Neural crest cell (in vitro differentiated cells): ENCODE measurements around the gene LUC7L. TPM values are rescaled to one million over a fixed set of nuclear protein-coding genes. Genes with fewer than 3 reads are reported as not detected.
A peak's percentile ranks its signal among the peaks of the same experiment; 100 is the strongest.

ENCODE experiments used
- DNase-seq: peaks from one replicate; pipeline ENCODE4 v3.0.0; 2021; ENCODE audit warnings: low read depth, mixed read lengths, low spot score
- H3K27ac Mint-ChIP-seq: one replicate; pipeline ENCODE4 v1.8.0; 2021; ENCODE audit warnings: mild to moderate bottlenecking, mixed read lengths; ENCODE audit not compliant: unreplicated experiment
- H3K27me3 Mint-ChIP-seq: 2 replicates; pipeline ENCODE4 v1.8.0; 2021; ENCODE audit warnings: low read depth, mild to moderate bottlenecking, mixed read lengths
- H3K36me3 Mint-ChIP-seq: 2 replicates; pipeline ENCODE4 v1.8.0; 2021; ENCODE audit warnings: low read depth, mild to moderate bottlenecking, mixed read lengths
- H3K4me1 Mint-ChIP-seq: 2 replicates; pipeline ENCODE4 v1.8.0; 2021; ENCODE audit warnings: mixed read lengths
- H3K4me3 Mint-ChIP-seq: one replicate; pipeline ENCODE4 v1.8.0; 2021; ENCODE audit warnings: mild to moderate bottlenecking, mixed read lengths
- H3K9me3 Mint-ChIP-seq: 2 replicates; pipeline ENCODE4 v1.8.0; 2021; ENCODE audit warnings: mixed read lengths
- CTCF ChIP-seq: fragments of 200-600 bp; sonication (generic); conservative IDR thresholded peaks from 2 replicates; pipeline ENCODE4 v1.5.0; 2021; ENCODE audit warnings: antibody characterized with exemption, mild to moderate bottlenecking
- total RNA-seq: library from RNA; stranded (reverse); gene quantifications from 2 replicates; pipeline ENCODE4 v1.2.1, GENCODE V29; 2021

Gene LUC7L
- total RNA-seq, 1 donor from 2014 or later: 177 TPM

- H3K9me3 Mint-ChIP-seq: no peaks in the 10 kb centered on the region
- no peak for DNase-seq
- no peak for TF ChIP-seq CTCF
- no peaks in the 10 kb centered on the region for H3K4me1 Mint-ChIP-seq
- H3K4me3 Mint-ChIP-seq: no peak overlapping the region
- no peak overlapping the region for H3K27ac Mint-ChIP-seq
- H3K27me3 Mint-ChIP-seq: no peaks in the 10 kb centered on the region
- H3K36me3 Mint-ChIP-seq: peaks cover 13% of the 10 kb centered on the region
Measured at GRCh38 chr16:203246-203645, 26.0 kb downstream of the LUC7L start.

- Mint-ChIP-seq H3K27ac (no peak overlapping the region), H3K36me3 (peaks cover 11% of the 10 kb centered on the region), H3K27me3 (no peaks in the 10 kb centered on the region), H3K4me3 (no peak overlapping the region), H3K9me3 (no peaks in the 10 kb centered on the region), H3K4me1 (no peaks in the 10 kb centered on the region)
- DNase-seq: no peak
- TF ChIP-seq CTCF: no peak
Measured at GRCh38 chr16:200388-200787, 28.9 kb downstream of the LUC7L start.

- no peak overlapping the region for H3K4me3 Mint-ChIP-seq
- H3K9me3 Mint-ChIP-seq: no peaks in the 10 kb centered on the region
- H3K4me1 Mint-ChIP-seq: no peaks in the 10 kb centered on the region
- no peak for TF ChIP-seq CTCF
- H3K36me3 Mint-ChIP-seq: peaks cover 19% of the 10 kb centered on the region
- no peak overlapping the region for H3K27ac Mint-ChIP-seq
- peaks cover 3% of the 10 kb centered on the region for H3K27me3 Mint-ChIP-seq
- no peak for DNase-seq
Measured at GRCh38 chr16:194516-194915, 34.7 kb downstream of the LUC7L start.

- no peak for TF ChIP-seq CTCF
- H3K4me1 Mint-ChIP-seq: no peaks in the 10 kb centered on the region
- no peak for DNase-seq
- no peaks in the 10 kb centered on the region for H3K9me3 Mint-ChIP-seq
- no peak overlapping the region for H3K27ac Mint-ChIP-seq
- no peak overlapping the region for H3K4me3 Mint-ChIP-seq
- peaks cover 3% of the 10 kb centered on the region for H3K27me3 Mint-ChIP-seq
- peaks cover 27% of the 10 kb centered on the region for H3K36me3 Mint-ChIP-seq
Measured at GRCh38 chr16:193441-193840, 35.8 kb downstream of the LUC7L start.

- Mint-ChIP-seq H3K27ac (no peak overlapping the region), H3K4me3 (no peak overlapping the region), H3K4me1 (no peaks in the 10 kb centered on the region), H3K36me3 (peaks cover 27% of the 10 kb centered on the region), H3K27me3 (peaks cover 3% of the 10 kb centered on the region), H3K9me3 (no peaks in the 10 kb centered on the region)
- DNase-seq: no peak
- TF ChIP-seq CTCF: no peak
Measured at GRCh38 chr16:192686-193085, 36.6 kb downstream of the LUC7L start.

GRCh38 chr16:191831-192230 lies 37.4 kb downstream of the LUC7L start:
- no peak for TF ChIP-seq CTCF
- Mint-ChIP-seq H3K27me3 (peaks cover 3% of the 10 kb centered on the region), H3K4me3 (peak overlapping the region; percentile 13), H3K4me1 (no peaks in the 10 kb centered on the region), H3K36me3 (peaks cover 27% of the 10 kb centered on the region), H3K9me3 (no peaks in the 10 kb centered on the region), H3K27ac (peak overlapping the region; percentile 75)
- DNase-seq: no peak
